Vagina (tissue), 2 donors: ENCODE results near the gene FGF2.

ENCODE experiments used
- CTCF ChIP-seq, 3 experiments: fragments of 450-650 bp in 2 of 3; fragments of 200-600 bp in 1 of 3; sonication (generic) in 1 of 3; IDR thresholded peaks; one replicate each; pipeline ENCODE4 v1.5.1; 2017 to 2019; ENCODE audit warnings: antibody characterized with exemption in 3 of 3, mild to moderate bottlenecking in 2 of 3, moderate library complexity in 2 of 3
- POLR2A ChIP-seq, 2 donors: fragments of 450-650 bp; IDR thresholded peaks; one replicate each; pipeline ENCODE4 v1.6.1; 2017; ENCODE audit warnings: antibody characterized with exemption in 2 of 2, mild to moderate bottlenecking in 2 of 2, moderate library complexity in 2 of 2

- TF ChIP-seq CTCF (IDR thresholded peaks at IDR 0.05) (no peak), POLR2A (IDR thresholded peaks at IDR 0.05) (no peak)
Observed at GRCh38 chr4:122894827-122895226, 68.2 kb downstream of the FGF2 start.
